ENCODE data around the gene TTC39B.

The TTC39B gene

GRCh38 chr9:15157381-15157780 lies 149.6 kb downstream of the TTC39B start:
- Histone ChIP-seq H3K9me3 (ENCODE audit: low read length) (no peaks in the 10 kb centered on the region), H3K4me1 (ENCODE audit: insufficient read depth, low read length) (peaks cover 11% of the 10 kb centered on the region), H3K4me3 (ENCODE audit: low read length) (no peak overlapping the region), H2AFZ (ENCODE audit: low read depth, low read length) (no peak overlapping the region), H3K36me3 (ENCODE audit: insufficient read depth, low read length) (no peaks in the 10 kb centered on the region), H3K27me3 (ENCODE audit: insufficient read depth, low read length) (no peaks in the 10 kb centered on the region)

GRCh38 chr9:15156241-15156640 lies 150.8 kb downstream of the TTC39B start:
- Histone ChIP-seq H3K36me3 (ENCODE audit: insufficient read depth, low read length) (no peaks in the 10 kb centered on the region), H3K9me3 (ENCODE audit: low read length) (no peaks in the 10 kb centered on the region), H2AFZ (ENCODE audit: low read depth, low read length) (no peak overlapping the region), H3K4me3 (ENCODE audit: low read length) (no peak overlapping the region), H3K27me3 (ENCODE audit: insufficient read depth, low read length) (no peaks in the 10 kb centered on the region), H3K4me1 (ENCODE audit: insufficient read depth, low read length) (peaks cover 11% of the 10 kb centered on the region)

- no peaks in the 10 kb centered on the region for H3K36me3 ChIP-seq (ENCODE audit: insufficient read depth, low read length)
- peaks cover 8% of the 10 kb centered on the region for H3K4me1 ChIP-seq (ENCODE audit: insufficient read depth, low read length)
- no peak overlapping the region for H3K4me3 ChIP-seq (ENCODE audit: low read length)
Observed at GRCh38 chr9:15155826-15156225, 151.2 kb downstream of the TTC39B start.

GRCh38 chr9:15155323-15155722 lies 151.7 kb downstream of the TTC39B start:
- H3K36me3 ChIP-seq (ENCODE audit: insufficient read depth, low read length), result no peaks in the 10 kb centered on the region
- no peak overlapping the region for H2AFZ ChIP-seq (ENCODE audit: low read depth, low read length)
- no peaks in the 10 kb centered on the region for H3K9me3 ChIP-seq (ENCODE audit: low read length)
- H3K4me1 ChIP-seq (ENCODE audit: insufficient read depth, low read length), result peaks cover 3% of the 10 kb centered on the region
- H3K27me3 ChIP-seq (ENCODE audit: insufficient read depth, low read length), result no peaks in the 10 kb centered on the region
- H3K4me3 ChIP-seq (ENCODE audit: low read length), result no peak overlapping the region

More at GRCh38 chr9:15155826-15156225, 151.2 kb downstream of the TTC39B start:
- no peak overlapping the region for H2AFZ ChIP-seq (ENCODE audit: low read depth, low read length)
- H3K27me3 ChIP-seq (ENCODE audit: insufficient read depth, low read length), result no peaks in the 10 kb centered on the region
- H3K9me3 ChIP-seq (ENCODE audit: low read length), result no peaks in the 10 kb centered on the region

GRCh38 chr9:15154677-15155076 lies 152.3 kb downstream of the TTC39B start:
- H2AFZ ChIP-seq (ENCODE audit: low read depth, low read length), result no peak overlapping the region
- H3K27me3 ChIP-seq (ENCODE audit: insufficient read depth, low read length), result no peaks in the 10 kb centered on the region
- H3K9me3 ChIP-seq (ENCODE audit: low read length), result no peaks in the 10 kb centered on the region
- no peak overlapping the region for H3K4me3 ChIP-seq (ENCODE audit: low read length)
- H3K4me1 ChIP-seq (ENCODE audit: insufficient read depth, low read length), result peaks cover 2% of the 10 kb centered on the region
- H3K36me3 ChIP-seq (ENCODE audit: insufficient read depth, low read length), result no peaks in the 10 kb centered on the region

GRCh38 chr9:15153961-15154360 lies 153.1 kb downstream of the TTC39B start:
- H3K9me3 ChIP-seq (ENCODE audit: low read length), result no peaks in the 10 kb centered on the region
- no peaks in the 10 kb centered on the region for H3K27me3 ChIP-seq (ENCODE audit: insufficient read depth, low read length)
- no peak overlapping the region for H2AFZ ChIP-seq (ENCODE audit: low read depth, low read length)
- no peaks in the 10 kb centered on the region for H3K36me3 ChIP-seq (ENCODE audit: insufficient read depth, low read length)
- H3K4me1 ChIP-seq (ENCODE audit: insufficient read depth, low read length), result peaks cover 2% of the 10 kb centered on the region
- no peak overlapping the region for H3K4me3 ChIP-seq (ENCODE audit: low read length)

- Histone ChIP-seq H2AFZ (ENCODE audit: low read depth, low read length) (no peak overlapping the region), H3K9me3 (ENCODE audit: low read length) (no peaks in the 10 kb centered on the region), H3K4me1 (ENCODE audit: insufficient read depth, low read length) (peaks cover 6% of the 10 kb centered on the region)
Observed at GRCh38 chr9:15150939-15151338, 156.1 kb downstream of the TTC39B start.

GRCh38 chr9:15149450-15149849 lies 157.6 kb downstream of the TTC39B start:
- H3K36me3 ChIP-seq (ENCODE audit: insufficient read depth, low read length), result no peaks in the 10 kb centered on the region
- H3K4me1 ChIP-seq (ENCODE audit: insufficient read depth, low read length), result peaks cover 4% of the 10 kb centered on the region
- no peaks in the 10 kb centered on the region for H3K9me3 ChIP-seq (ENCODE audit: low read length)
- H3K27me3 ChIP-seq (ENCODE audit: insufficient read depth, low read length), result no peaks in the 10 kb centered on the region
- H3K4me3 ChIP-seq (ENCODE audit: low read length), result no peak overlapping the region
- no peak overlapping the region for H2AFZ ChIP-seq (ENCODE audit: low read depth, low read length)

More at GRCh38 chr9:15150939-15151338, 156.1 kb downstream of the TTC39B start:
- Histone ChIP-seq H3K4me3 (ENCODE audit: low read length) (no peak overlapping the region), H3K27me3 (ENCODE audit: insufficient read depth, low read length) (no peaks in the 10 kb centered on the region), H3K36me3 (ENCODE audit: insufficient read depth, low read length) (no peaks in the 10 kb centered on the region)

- Histone ChIP-seq H3K9me3 (ENCODE audit: low read length) (no peaks in the 10 kb centered on the region), H3K36me3 (ENCODE audit: insufficient read depth, low read length) (no peaks in the 10 kb centered on the region), H3K4me1 (ENCODE audit: insufficient read depth, low read length) (peaks cover 4% of the 10 kb centered on the region), H3K4me3 (ENCODE audit: low read length) (no peak overlapping the region), H3K27me3 (ENCODE audit: insufficient read depth, low read length) (no peaks in the 10 kb centered on the region), H2AFZ (ENCODE audit: low read depth, low read length) (no peak overlapping the region)
Observed at GRCh38 chr9:15146268-15146700, 160.7 kb downstream of the TTC39B start.

- Histone ChIP-seq H3K9me3 (ENCODE audit: low read length) (no peaks in the 10 kb centered on the region), H3K27me3 (ENCODE audit: insufficient read depth, low read length) (no peaks in the 10 kb centered on the region), H3K4me1 (ENCODE audit: insufficient read depth, low read length) (peaks cover 4% of the 10 kb centered on the region), H3K4me3 (ENCODE audit: low read length) (no peak overlapping the region), H2AFZ (ENCODE audit: low read depth, low read length) (no peak overlapping the region), H3K36me3 (ENCODE audit: insufficient read depth, low read length) (no peaks in the 10 kb centered on the region)
Observed at GRCh38 chr9:15144622-15145061, 162.4 kb downstream of the TTC39B start.

- no peaks in the 10 kb centered on the region for H3K36me3 ChIP-seq (ENCODE audit: insufficient read depth, low read length)
- H3K9me3 ChIP-seq (ENCODE audit: low read length), result no peaks in the 10 kb centered on the region
- no peaks in the 10 kb centered on the region for H3K27me3 ChIP-seq (ENCODE audit: insufficient read depth, low read length)
- H3K4me3 ChIP-seq (ENCODE audit: low read length), result no peak overlapping the region
- H3K4me1 ChIP-seq (ENCODE audit: insufficient read depth, low read length), result peaks cover 4% of the 10 kb centered on the region
- H2AFZ ChIP-seq (ENCODE audit: low read depth, low read length), result no peak overlapping the region
Observed at GRCh38 chr9:15142878-15143534, 164.0 kb downstream of the TTC39B start.

- Histone ChIP-seq H3K36me3 (ENCODE audit: insufficient read depth, low read length) (no peaks in the 10 kb centered on the region), H3K27me3 (ENCODE audit: insufficient read depth, low read length) (no peaks in the 10 kb centered on the region), H2AFZ (ENCODE audit: low read depth, low read length) (no peak overlapping the region), H3K4me1 (ENCODE audit: insufficient read depth, low read length) (no peaks in the 10 kb centered on the region), H3K9me3 (ENCODE audit: low read length) (no peaks in the 10 kb centered on the region), H3K4me3 (ENCODE audit: low read length) (no peak overlapping the region)
Observed at GRCh38 chr9:15140051-15140450, 167.0 kb downstream of the TTC39B start.

- Histone ChIP-seq H3K4me3 (ENCODE audit: low read length) (no peak overlapping the region), H3K9me3 (ENCODE audit: low read length) (no peaks in the 10 kb centered on the region), H3K27me3 (ENCODE audit: insufficient read depth, low read length) (no peaks in the 10 kb centered on the region), H2AFZ (ENCODE audit: low read depth, low read length) (no peak overlapping the region), H3K4me1 (ENCODE audit: insufficient read depth, low read length) (no peaks in the 10 kb centered on the region), H3K36me3 (ENCODE audit: insufficient read depth, low read length) (no peaks in the 10 kb centered on the region)
Observed at GRCh38 chr9:15139469-15139868, 167.5 kb downstream of the TTC39B start.

GRCh38 chr9:15138357-15138686 lies 168.7 kb downstream of the TTC39B start:
- no peaks in the 10 kb centered on the region for H3K9me3 ChIP-seq (ENCODE audit: low read length)
- H3K4me1 ChIP-seq (ENCODE audit: insufficient read depth, low read length), result no peaks in the 10 kb centered on the region
- no peak overlapping the region for H2AFZ ChIP-seq (ENCODE audit: low read depth, low read length)
- no peaks in the 10 kb centered on the region for H3K36me3 ChIP-seq (ENCODE audit: insufficient read depth, low read length)
- H3K4me3 ChIP-seq (ENCODE audit: low read length), result no peak overlapping the region
- H3K27me3 ChIP-seq (ENCODE audit: insufficient read depth, low read length), result no peaks in the 10 kb centered on the region
